C4-2B (cell line): ENCODE data around the gene GNAT3.

ENCODE experiments used
- H3K27ac ChIP-seq: fragments of 450-650 bp; 2 replicates; pipeline ENCODE4 v1.5.1; 2017
- ZFX ChIP-seq: fragments of 450-650 bp; IDR thresholded peaks from 2 replicates; pipeline ENCODE4 v1.6.1; 2017
- TF ChIP-seq, protein P1 (sequence below): fragments of 450-650 bp; conservative IDR thresholded peaks from 2 replicates; pipeline ENCODE4 v1.5.1; 2017; ENCODE audit warnings: mild to moderate bottlenecking

GNAT3 gene

DNA sequence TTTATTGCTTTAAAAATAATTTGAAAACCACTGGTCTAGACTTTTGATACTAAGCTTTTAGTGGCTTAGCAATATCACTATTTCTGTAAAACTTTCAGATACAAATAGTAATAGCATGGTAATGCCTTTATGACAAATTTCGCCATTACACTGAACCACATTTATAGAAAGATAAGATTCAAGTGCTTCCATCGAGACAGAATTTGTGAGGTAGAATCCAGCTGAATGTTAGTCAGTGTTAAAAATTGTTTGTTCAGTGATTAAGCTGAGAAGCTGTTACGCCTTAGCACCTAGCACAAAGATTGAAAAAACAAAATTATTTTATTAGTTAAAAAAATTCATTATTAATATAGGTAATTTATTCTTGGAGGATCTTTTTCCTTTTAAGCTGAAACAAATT lies 36.5 kb downstream of the GNAT3 start:
- no peak for TF ChIP-seq ZFX
- TF ChIP-seq, protein P1, sequence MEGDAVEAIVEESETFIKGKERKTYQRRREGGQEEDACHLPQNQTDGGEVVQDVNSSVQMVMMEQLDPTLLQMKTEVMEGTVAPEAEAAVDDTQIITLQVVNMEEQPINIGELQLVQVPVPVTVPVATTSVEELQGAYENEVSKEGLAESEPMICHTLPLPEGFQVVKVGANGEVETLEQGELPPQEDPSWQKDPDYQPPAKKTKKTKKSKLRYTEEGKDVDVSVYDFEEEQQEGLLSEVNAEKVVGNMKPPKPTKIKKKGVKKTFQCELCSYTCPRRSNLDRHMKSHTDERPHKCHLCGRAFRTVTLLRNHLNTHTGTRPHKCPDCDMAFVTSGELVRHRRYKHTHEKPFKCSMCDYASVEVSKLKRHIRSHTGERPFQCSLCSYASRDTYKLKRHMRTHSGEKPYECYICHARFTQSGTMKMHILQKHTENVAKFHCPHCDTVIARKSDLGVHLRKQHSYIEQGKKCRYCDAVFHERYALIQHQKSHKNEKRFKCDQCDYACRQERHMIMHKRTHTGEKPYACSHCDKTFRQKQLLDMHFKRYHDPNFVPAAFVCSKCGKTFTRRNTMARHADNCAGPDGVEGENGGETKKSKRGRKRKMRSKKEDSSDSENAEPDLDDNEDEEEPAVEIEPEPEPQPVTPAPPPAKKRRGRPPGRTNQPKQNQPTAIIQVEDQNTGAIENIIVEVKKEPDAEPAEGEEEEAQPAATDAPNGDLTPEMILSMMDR: no peak
- H3K27ac ChIP-seq: no peak overlapping the region

- H3K27ac ChIP-seq: no peak overlapping the region
- TF ChIP-seq, protein P1: no peak
- TF ChIP-seq ZFX: no peak
Measured at GRCh38 chr7:80473751-80474150, 38.1 kb downstream of the GNAT3 start.

DNA sequence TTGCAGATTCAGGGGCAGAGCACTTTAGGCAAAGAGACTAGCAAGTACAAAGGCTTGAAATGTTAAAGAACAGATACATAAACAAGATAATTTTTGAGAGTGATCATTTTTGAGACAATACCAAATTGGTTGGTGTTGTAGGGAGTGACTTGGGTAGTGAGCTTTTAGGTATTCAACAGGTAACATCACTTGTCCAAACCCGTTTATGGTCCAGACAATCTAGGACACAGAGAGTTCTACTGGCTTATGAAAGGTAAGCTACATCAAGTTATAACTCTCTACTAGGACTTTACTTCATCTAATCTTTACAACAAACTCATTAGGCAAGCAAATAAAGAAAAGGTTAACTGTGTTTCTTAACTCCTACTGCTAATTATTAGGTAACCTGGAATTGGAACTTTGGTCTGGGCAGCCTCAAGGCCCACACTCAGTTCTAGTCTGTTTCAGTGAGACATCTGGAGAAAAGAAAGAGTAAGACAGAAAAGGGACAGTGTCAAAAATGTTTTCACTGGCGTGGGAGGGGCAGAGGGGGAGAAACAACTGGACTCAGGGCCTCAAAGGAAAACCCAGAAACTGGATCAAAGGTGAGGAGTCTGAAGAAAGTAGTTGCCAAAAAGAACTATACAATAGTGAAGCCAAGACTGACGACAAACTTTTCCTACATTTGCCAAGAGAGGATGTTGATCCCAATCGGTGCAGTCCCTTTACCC lies 39.2 kb downstream of the GNAT3 start:
- TF ChIP-seq ZFX: no peak
- TF ChIP-seq, protein P1: no peak
- H3K27ac ChIP-seq: no peak overlapping the region

- no peak overlapping the region for H3K27ac ChIP-seq
- no peak for TF ChIP-seq ZFX
- TF ChIP-seq, protein P1: no peak
Measured at GRCh38 chr7:80468931-80469714, 42.7 kb downstream of the GNAT3 start.

GRCh38 chr7:80467069-80467468 lies 44.8 kb downstream of the GNAT3 start:
- H3K27ac ChIP-seq: no peak overlapping the region
- TF ChIP-seq, protein P1: no peak
- TF ChIP-seq ZFX: no peak

DNA sequence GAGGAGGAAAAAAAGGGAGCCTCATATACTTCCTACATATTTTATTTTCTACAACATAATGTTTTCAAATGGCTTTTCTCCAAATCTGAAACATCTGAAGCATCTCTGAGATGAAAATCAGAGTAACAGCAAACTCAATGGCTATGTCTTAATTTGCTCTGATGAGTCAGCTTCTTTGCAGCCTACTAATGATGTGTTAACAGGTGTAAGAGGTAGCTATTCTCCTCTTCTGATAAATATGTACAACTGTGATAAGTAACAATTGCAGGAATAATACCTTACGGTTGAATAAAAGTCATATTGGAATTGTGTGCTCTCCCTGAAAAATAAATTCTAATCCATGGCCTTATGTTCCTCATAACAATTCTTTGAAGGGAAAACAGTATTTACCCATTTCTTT lies 45.2 kb downstream of the GNAT3 start:
- no peak overlapping the region for H3K27ac ChIP-seq
- TF ChIP-seq, protein P1: no peak
- no peak for TF ChIP-seq ZFX

- TF ChIP-seq, protein P1: no peak
- no peak for TF ChIP-seq ZFX
- H3K27ac ChIP-seq: no peak overlapping the region
Measured at GRCh38 chr7:80464211-80464610, 47.7 kb downstream of the GNAT3 start.
